Measurements from ENCODE around the gene SFTA2.
"Not testable (repeated sequence)": the region's sequence is repeated elsewhere in the genome, so short reads cannot be mapped to it uniquely, and the experiment has no call there.

DNA sequence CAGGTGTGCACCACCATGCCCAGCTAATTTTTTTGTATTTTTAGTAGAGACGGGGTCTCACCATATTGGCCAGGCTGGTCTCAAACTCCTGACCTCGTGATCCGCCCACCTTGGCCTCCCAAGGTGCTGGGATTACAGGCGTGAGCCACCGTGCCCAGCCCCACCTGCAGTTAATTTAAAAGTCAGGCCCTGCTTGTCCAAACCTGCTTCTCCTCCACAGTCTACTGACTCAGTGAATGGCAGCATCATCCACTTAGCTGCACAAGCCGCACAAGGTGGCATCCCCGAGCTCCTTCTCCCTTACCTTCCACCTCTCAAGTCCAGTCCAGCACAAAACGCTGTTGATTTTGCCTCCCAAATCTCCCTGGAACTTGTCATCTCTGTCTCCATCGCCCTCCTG is 29.8 kb downstream of the SFTA2 start:
- not testable (repeated sequence) for TF ChIP-seq CTCF, EZH2, EZH2phosphoT487 (IDR thresholded peaks at IDR 0.05)
